HG02885 (cell line): ENCODE data around the gene BRICD5.
A peak's percentile ranks its signal among the peaks of the same experiment; 100 is the strongest.

Experiments
- ATAC-seq: cut with Tn5 transposase; IDR thresholded peaks from one replicate; pipeline ENCODE4 v1.9.1; 2021; ENCODE audit warnings: mild to moderate bottlenecking; ENCODE audit not compliant: unreplicated experiment, poor library complexity

BRICD5 gene

DNA sequence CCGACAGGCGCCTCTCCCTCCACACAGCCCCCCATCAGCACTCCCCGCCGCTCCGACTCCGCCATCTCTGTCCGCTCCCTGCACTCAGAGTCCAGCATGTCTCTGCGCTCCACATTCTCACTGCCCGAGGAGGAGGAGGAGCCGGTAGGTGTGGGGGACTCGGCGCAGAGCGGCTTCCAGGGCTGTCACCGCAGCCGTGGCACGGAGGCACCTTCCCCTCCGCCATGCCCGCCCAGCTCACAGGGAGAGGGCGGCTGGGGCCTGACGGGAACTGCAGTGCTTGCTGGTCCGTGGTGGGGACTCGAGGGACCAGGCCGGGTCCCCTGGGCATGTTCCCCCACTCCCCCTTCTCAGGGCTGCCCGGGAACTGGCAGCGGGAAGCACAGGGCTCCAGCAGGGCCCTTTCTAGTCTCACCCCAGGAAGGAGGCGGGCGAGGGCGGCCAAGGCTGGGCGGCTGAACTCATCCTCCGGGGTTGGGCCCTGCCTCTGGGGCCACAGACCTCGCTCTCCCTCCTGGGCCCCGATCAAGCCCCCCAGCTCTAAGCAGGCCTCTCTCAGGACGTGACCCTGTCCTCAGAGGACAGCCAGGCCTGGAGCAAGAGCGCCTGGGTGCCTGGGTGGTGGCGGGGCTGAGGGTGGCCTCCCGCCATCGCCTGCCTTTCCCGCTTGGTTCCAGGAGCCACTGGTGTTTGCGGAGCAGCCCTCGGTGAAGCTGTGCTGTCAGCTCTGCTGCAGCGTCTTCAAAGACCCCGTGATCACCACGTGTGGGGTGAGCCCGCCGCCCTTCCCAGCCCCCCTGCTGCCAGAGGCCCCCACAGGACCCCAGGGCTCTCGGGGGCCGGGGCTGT is 39.9 kb downstream of the BRICD5 start:
- no peak for ATAC-seq

GRCh38 chr16:2170080-2170479 is 40.6 kb downstream of the BRICD5 start:
- ATAC-seq: no peak

DNA sequence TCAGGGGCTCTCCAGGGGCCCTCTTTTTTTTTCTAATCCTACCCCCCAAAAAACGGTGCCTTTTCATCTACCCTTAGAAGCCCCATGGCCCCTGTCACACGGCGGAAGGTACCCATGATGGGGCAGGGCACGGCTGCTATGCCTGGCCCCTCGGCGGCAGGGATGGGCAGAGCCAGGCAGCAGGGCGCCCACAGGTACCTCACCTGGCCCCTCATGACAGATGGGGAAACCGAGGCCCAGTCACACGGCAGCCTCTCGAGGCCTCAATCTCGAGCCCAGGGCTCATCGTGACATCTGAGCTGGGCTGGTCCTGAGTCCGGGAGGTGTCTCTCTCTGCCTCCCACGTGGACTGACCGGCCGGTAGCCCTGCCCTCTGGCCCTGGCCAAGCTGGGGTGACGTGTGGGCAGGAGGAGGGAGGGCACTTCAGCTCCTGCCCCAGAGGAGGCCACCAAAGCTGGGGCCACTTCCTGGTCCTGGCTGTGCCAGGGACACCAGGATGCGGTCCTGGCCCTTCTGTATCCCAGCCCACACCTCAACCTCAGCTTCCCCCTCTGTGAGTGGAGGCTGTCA is 43.5 kb downstream of the BRICD5 start:
- ATAC-seq: no peak

- ATAC-seq: no peak
Observed at GRCh38 chr16:2166263-2167067, 44.2 kb downstream of the BRICD5 start.

GRCh38 chr16:2165861-2166260 is 44.8 kb downstream of the BRICD5 start:
- ATAC-seq: no peak

DNA sequence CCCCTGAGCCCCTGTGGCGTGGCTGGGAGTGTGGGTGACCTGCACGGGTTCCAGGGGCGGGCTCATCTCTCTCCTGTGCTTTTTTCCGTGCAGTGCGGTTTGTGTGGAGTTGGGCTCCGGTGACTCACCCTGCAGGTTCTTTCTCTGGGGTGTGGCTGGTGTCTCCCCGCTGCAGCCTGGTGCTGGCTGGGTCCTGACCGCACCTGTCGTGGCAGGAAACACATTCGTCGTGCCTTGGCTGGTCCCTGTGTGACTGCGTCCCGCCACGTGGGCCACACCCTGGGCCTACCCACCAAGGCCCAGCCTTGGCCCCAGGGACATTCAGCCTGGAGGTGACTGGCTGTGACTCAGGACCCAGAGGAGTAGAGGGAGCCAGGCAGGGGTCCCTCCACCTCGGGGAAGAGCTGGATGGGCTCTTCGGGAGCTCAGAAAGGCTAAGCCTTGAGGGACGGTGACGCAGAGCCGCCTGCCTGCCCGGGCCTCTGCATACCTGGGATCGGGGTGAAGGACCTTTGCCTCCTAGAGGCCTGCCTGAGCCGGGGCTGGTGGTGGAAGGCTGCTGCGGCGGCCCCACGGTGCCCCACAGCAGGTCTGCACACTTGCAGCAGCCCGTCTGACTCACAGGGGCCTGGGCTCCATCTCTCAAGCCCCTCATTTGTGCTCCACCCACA is 47.3 kb downstream of the BRICD5 start:
- no peak for ATAC-seq

- ATAC-seq: no peak
Observed at GRCh38 chr16:2162676-2163118, 48.0 kb downstream of the BRICD5 start.

DNA sequence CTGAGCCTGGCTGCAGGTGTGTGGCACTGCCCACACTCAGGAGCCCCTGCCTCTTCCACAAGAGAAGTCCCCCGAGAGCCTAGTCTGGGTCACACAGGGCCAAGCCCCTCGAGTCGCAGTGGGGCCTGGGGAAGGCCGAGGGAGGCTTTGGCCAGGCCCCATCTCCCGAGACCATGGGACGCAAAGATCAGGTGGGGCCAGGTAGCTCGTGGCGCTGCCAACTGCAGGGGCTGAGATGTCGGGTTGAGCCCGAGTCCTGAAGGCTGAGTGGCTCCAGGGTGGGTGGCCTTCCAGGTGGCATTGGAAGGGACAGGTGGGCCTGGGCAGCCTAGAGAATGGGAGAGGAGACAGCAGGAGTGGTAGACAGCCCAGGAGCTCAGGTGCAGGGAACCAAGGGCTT is 48.8 kb downstream of the BRICD5 start:
- no peak for ATAC-seq

DNA sequence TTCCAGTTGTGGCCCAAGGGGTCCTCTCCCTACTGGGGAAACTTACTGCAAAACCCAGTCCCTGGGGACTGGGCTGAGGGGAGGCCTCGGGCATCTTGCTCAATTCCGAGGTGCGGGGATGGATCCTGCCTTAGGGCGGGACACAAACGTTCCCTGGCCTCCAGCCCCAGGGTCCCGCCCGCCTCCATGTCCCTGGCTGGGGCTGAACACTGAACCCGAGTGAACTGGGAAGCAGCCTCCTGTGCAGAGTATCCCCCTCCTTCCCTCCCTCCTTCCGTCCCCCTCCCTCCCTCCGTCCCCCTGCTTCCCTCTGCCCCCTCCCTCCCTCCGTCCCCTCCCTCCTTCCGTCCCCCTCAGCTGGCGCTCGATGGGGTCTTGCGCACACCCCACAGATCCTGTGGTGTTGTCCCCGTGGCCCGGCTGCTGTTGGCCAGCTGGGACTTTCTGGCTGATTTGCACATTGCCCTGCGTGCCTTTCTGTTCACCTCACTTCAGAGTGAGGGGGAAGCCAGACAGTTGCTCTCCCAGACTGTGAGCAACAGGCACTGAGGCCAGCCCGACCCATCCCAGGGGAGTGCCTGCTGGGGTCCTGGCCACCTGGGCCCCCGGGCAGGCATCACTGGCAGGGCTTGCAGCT is 49.6 kb downstream of the BRICD5 start:
- peak; percentile 37 for ATAC-seq
